Right lobe of liver (tissue), 6 donors: ENCODE data around the gene HSPA12A. TPM values are rescaled to one million over a fixed set of nuclear protein-coding genes. Genes with fewer than 3 reads are reported as not detected.

ENCODE experiments used
- ATAC-seq, 4 donors: fragments of 200-7000 bp; cut with Tn5 transposase; one replicate each; pipeline ENCODE4 v1.9.1; 2020; ENCODE audit warnings: mild to moderate bottlenecking in 4 of 4, moderate library complexity in 4 of 4
- DNase-seq, 3 donors: peaks; one replicate each; pipeline ENCODE4 v3.0.0-alpha.2; 2020
- H3K27ac ChIP-seq, 3 donors: fragments of 200-600 bp; one replicate each; pipeline ENCODE4 v1.8.0; 2022
- H3K27me3 ChIP-seq, 2 donors: fragments of 200-600 bp; one replicate each; pipeline ENCODE4 v1.8.0; 2022
- H3K36me3 ChIP-seq, 4 donors: fragments of 200-600 bp; sonication (generic) in 1 of 4; one replicate each; pipeline versions ENCODE4 v1.5.1 to v1.8.0; 2017 to 2022; ENCODE audit warnings: control low read depth in 1 of 4
- H3K4me1 ChIP-seq, 4 donors: fragments of 200-600 bp; sonication (generic) in 1 of 4; one replicate each; pipeline versions ENCODE4 v1.5.1 to v1.8.0; 2017 to 2022; ENCODE audit warnings: control low read depth in 1 of 4
- H3K4me3 ChIP-seq, 3 donors: fragments of 200-600 bp; one replicate each; pipeline ENCODE4 v1.8.0; 2022
- H3K9me3 ChIP-seq, 4 donors: fragments of 200-600 bp; sonication (generic) in 1 of 4; one replicate each; pipeline versions ENCODE4 v1.5.1 to v1.8.0; 2017 to 2022; ENCODE audit warnings: control low read depth in 1 of 4
- CTCF ChIP-seq, 4 donors: fragments of 200-600 bp in 3 of 4; fragments of 450-650 bp in 1 of 4; IDR thresholded peaks; one replicate each; pipeline versions ENCODE4 v1.5.1 to v1.8.0; 2016 to 2022; ENCODE audit warnings: antibody characterized with exemption in 4 of 4, mild to moderate bottlenecking in 2 of 4
- POLR2A ChIP-seq: fragments of 450-650 bp; IDR thresholded peaks from one replicate; pipeline ENCODE4 v1.6.1; 2017; ENCODE audit warnings: antibody characterized with exemption, mild to moderate bottlenecking
- WGBS: methylation state at CpG from one replicate; pipeline ENCODE4 v1.1.6; 2018; ENCODE audit warnings: low coverage, low lambda C conversion rate; ENCODE audit not compliant: insufficient coverage; ENCODE audit errors: missing lambda C conversion rate; 5-methylcytosine and 5-hydroxymethylcytosine counted together
- intact Hi-C, 2 donors: fragments of 100-400 bp; cut with DNase I; formaldehyde crosslinking; loops; one replicate each; pipeline versions ENCODE4 v1.11.2 to v1.14.1; 2022
- total RNA-seq, 6 experiments: library from RNA; depleted of rRNA in 2 of 6; stranded (reverse); fragments of >200 nt in 2 of 6; fragmentation: NEBNext Ultra II Directional in 3 of 6; extraction: Animal tissue kit (Norgen Biotek cat#: 25700) in 3 of 6; gene quantifications; one replicate each; pipeline versions ENCODE4 v1.1.0 to v1.2.4, GENCODE V29; 2016 to 2023
- donor health status: DM: no; HTN: yes; CAD: no.
- donor health status: DM: no; HTN: no; CAD: no.
- donor health status: DM: no; HTN: no; CAD: no.
- donor health status: DM: no; HTN: yes; CAD: no.
- donor health status: DM: no; HTN: yes; CAD: no.

The HSPA12A gene
- total RNA-seq, 6 experiments from 2014 or later = 2.3 to 4.2 (median 2.9) TPM

DNA sequence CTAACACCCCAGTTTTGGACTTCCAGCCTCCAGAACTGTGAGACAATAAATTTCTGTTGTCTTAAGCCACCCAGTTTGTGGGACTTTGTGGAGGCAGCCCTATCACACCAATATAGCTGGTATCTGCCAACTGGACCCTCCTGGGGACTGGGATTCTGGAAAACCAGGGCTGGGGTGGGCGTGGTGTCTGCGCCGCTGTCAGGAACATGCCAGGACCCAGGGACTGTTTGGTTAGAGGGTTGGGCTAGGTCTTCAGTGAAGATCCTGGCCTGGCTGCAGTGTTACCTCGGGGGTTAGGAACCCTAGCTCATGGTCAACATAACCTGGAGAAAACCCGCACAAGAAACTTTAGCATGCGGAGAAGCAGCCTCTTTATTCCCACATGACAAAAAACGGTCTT lies 79.0 kb downstream of the HSPA12A start:
- ATAC-seq (no peak), DNase-seq (no peak)
- Histone ChIP-seq H3K27ac (no peak overlapping the region), H3K4me3 (no peak overlapping the region), H3K27me3 (no peaks in the 10 kb centered on the region), H3K4me1 (no peaks in the 10 kb centered on the region), H3K36me3 (no peaks in the 10 kb centered on the region), H3K9me3 (no peaks in the 10 kb centered on the region)
- TF ChIP-seq POLR2A (no peak), CTCF (IDR thresholded peaks at IDR 0.05) (no peak)
- intact Hi-C loops = no loop called here
- 68% methylated on average over 4 of the region's 7 CpGs for WGBS

DNA sequence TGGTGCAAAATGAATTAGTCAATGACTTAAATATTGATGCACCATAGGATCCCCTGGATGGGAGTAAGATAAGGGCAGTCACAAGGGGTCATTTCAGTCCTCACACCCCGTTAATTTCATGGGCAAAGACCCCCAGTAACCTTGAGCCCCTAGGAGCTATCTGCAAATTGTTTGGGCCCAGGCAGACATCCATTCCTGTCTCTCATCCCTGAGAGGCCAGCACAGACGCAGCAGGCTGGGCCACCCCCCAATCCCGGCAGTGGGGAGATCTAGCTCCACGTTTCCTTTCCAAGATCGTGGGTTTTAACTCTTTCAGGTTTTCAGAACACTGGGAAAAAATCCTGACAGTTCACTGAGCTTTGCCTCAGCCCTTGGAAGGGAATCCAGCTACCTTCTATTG lies 81.5 kb downstream of the HSPA12A start:
- no peaks in the 10 kb centered on the region for H3K36me3 ChIP-seq
- no peaks in the 10 kb centered on the region for H3K27me3 ChIP-seq
- no peaks in the 10 kb centered on the region for H3K9me3 ChIP-seq
- DNase-seq (no peak), ATAC-seq (no peak)
- no peak overlapping the region for H3K27ac ChIP-seq
- WGBS = 0% methylated on average over 4 of the region's 5 CpGs
- no peaks in the 10 kb centered on the region for H3K4me1 ChIP-seq
- no peak overlapping the region for H3K4me3 ChIP-seq
- TF ChIP-seq CTCF (IDR thresholded peaks at IDR 0.05) (no peak), POLR2A (no peak)
- intact Hi-C loops = no loop called here

GRCh38 chr10:116659049-116659670 lies 83.2 kb downstream of the HSPA12A start:
- H3K27me3 ChIP-seq = no peaks in the 10 kb centered on the region
- ATAC-seq (no peak), DNase-seq (no peak)
- TF ChIP-seq CTCF (IDR thresholded peaks at IDR 0.05) = no peak
- no peak overlapping the region for H3K27ac ChIP-seq
- intact Hi-C loops = no loop called here
- WGBS = 68% methylated on average over 10 of the region's 10 CpGs
- H3K9me3 ChIP-seq = no peaks in the 10 kb centered on the region
- no peaks in the 10 kb centered on the region for H3K36me3 ChIP-seq
- H3K4me3 ChIP-seq = no peak overlapping the region
- H3K4me1 ChIP-seq = no peaks in the 10 kb centered on the region

GRCh38 chr10:116657863-116658551 lies 84.4 kb downstream of the HSPA12A start:
- Histone ChIP-seq H3K27me3 (no peaks in the 10 kb centered on the region), H3K4me3 (no peak overlapping the region), H3K4me1 (no peaks in the 10 kb centered on the region), H3K27ac (no peak overlapping the region), H3K36me3 (no peaks in the 10 kb centered on the region), H3K9me3 (no peaks in the 10 kb centered on the region)
- ATAC-seq (no peak), DNase-seq (no peak)
- intact Hi-C loops = no loop called here
- no peak for TF ChIP-seq CTCF (IDR thresholded peaks at IDR 0.05)
- WGBS = 42% methylated on average over 3 of the region's 5 CpGs
